ENCODE measurements around the gene BMPR1A.

The BMPR1A gene

GRCh38 chr10:86768412-86769062 lies 12.1 kb downstream of the BMPR1A start:
- DNase-seq, result no peak

- no peak for DNase-seq
These were observed 13.6 kb downstream of the BMPR1A start for GRCh38 chr10:86769991-86770390.

- no peak for DNase-seq
These were observed 14.1 kb downstream of the BMPR1A start for GRCh38 chr10:86770412-86770960.

GRCh38 chr10:86773498-86773897 lies 17.1 kb downstream of the BMPR1A start:
- DNase-seq, result no peak

GRCh38 chr10:86775056-86775869 lies 18.8 kb downstream of the BMPR1A start:
- DNase-seq, result no peak

- DNase-seq, result no peak
These were observed 19.4 kb downstream of the BMPR1A start for GRCh38 chr10:86775870-86776180.

- no peak for DNase-seq
These were observed 23.0 kb downstream of the BMPR1A start for GRCh38 chr10:86779220-86780017.

GRCh38 chr10:86782701-86783418 lies 26.4 kb downstream of the BMPR1A start:
- DNase-seq, result no peak

- DNase-seq, result no peak
These were observed 28.6 kb downstream of the BMPR1A start for GRCh38 chr10:86785037-86785436.

GRCh38 chr10:86785968-86786367 lies 29.5 kb downstream of the BMPR1A start:
- DNase-seq, result no peak

- DNase-seq, result no peak
These were observed 29.9 kb downstream of the BMPR1A start for GRCh38 chr10:86786368-86786767.

GRCh38 chr10:86790394-86790793 lies 34.0 kb downstream of the BMPR1A start:
- no peak for DNase-seq

- DNase-seq, result no peak
These were observed 36.2 kb downstream of the BMPR1A start for GRCh38 chr10:86792461-86793167.

- DNase-seq, result no peak
These were observed 37.3 kb downstream of the BMPR1A start for GRCh38 chr10:86793696-86794095.

- DNase-seq, result no peak
These were observed 38.9 kb downstream of the BMPR1A start for GRCh38 chr10:86795353-86795752.

- DNase-seq, result no peak
These were observed 41.6 kb downstream of the BMPR1A start for GRCh38 chr10:86798025-86798424.

- DNase-seq, result no peak
These were observed 42.2 kb downstream of the BMPR1A start for GRCh38 chr10:86798611-86799010.

GRCh38 chr10:86799188-86799845 lies 42.9 kb downstream of the BMPR1A start:
- no peak for DNase-seq

- no peak for DNase-seq
These were observed 45.6 kb downstream of the BMPR1A start for GRCh38 chr10:86801995-86802394.

- no peak for DNase-seq
These were observed 46.2 kb downstream of the BMPR1A start for GRCh38 chr10:86802473-86803108.

GRCh38 chr10:86803156-86803555 lies 46.7 kb downstream of the BMPR1A start:
- DNase-seq, result no peak
